Islet precursor cell (in vitro differentiated cells): Measurements from ENCODE around the gene TTLL11.

ENCODE experiments used
- DNase-seq: peaks from one replicate; pipeline ENCODE4 v3.0.0-alpha.2; 2018

TTLL11 gene

GRCh38 chr9:122109035-122109813 lies 16.1 kb upstream of the TTLL11 start:
- no peak for DNase-seq

- no peak for DNase-seq
Measured at GRCh38 chr9:122107291-122107805, 14.2 kb upstream of the TTLL11 start.

- DNase-seq: no peak
Measured at GRCh38 chr9:122106576-122106975, 13.5 kb upstream of the TTLL11 start.

DNA sequence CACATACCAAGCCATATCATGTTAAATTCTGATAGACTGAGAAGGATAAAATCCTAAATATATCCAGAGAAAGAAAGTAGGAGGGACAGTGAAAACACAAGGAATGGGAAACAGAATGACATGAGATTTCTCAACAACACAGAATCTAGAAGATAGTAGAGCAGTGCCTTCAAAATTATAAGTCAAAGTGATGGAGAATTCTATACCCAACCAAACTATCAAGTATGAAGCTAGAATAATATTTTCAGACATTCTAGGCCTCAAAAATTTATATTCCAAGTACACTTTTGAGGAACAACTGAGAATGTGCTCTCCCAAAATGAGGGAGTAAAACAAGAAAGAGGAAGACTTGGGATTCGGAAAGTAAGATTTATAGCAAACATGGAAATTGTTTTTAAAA lies 10.9 kb upstream of the TTLL11 start:
- no peak for DNase-seq

DNA sequence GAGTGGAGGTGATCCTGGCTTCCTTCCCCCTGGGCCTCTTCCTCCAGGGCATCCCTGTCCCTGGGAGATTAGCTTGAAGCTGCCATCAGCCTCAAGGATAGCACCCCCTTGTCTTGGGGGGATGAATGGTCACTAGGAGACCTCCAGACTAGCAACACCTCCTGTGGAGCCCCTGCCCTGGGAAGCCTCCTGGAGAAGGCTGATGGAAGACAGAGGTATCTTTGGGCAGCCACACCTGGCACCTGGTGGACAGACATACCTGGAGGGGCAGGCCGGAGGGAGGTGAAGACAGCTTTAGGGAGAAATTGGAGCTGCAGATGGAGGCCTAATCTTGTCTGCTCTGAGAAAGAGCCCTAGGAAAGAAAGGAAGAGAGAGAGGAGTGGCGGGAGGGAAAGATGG lies 9.0 kb upstream of the TTLL11 start:
- no peak for DNase-seq

GRCh38 chr9:122100756-122101155 lies 7.6 kb upstream of the TTLL11 start:
- peak; percentile 32 for DNase-seq

- DNase-seq: peak; percentile 83
Measured at GRCh38 chr9:122099271-122099869, 6.3 kb upstream of the TTLL11 start.

DNA sequence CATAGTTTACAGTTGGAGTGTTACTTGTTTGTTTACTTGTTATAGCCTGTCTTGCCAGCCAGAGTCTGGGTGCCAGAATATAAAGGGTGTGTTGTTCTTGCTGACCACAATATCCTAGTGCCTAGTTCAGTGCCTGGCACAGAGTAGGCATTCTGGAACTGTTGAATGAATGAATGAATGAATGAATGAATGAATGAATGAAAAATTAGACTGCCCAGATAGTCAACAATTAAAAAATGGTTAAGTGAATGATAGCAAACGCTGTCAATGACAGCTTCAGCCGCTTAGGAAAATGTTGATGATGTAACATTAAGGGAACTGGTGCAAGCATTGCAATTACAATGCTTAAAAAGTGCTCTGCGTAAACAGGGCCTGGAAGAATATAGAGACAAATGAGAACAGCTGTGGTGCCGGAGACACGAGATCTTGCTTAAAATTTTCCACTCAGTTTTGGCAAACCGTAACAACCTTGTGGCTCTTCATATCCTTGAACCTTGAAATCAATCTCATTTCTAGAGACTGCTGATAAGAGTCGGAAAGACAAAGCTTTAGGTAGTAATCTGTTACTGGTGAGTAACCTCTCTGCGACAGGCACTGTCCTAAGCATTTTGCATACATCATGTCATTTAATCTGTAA lies 4.7 kb upstream of the TTLL11 start:
- DNase-seq: peak; percentile 20

GRCh38 chr9:122096620-122097415 lies 3.7 kb upstream of the TTLL11 start:
- DNase-seq: peak; percentile 22

GRCh38 chr9:122095010-122095767 lies 2.1 kb upstream of the TTLL11 start:
- DNase-seq: peak; percentile 74

DNA sequence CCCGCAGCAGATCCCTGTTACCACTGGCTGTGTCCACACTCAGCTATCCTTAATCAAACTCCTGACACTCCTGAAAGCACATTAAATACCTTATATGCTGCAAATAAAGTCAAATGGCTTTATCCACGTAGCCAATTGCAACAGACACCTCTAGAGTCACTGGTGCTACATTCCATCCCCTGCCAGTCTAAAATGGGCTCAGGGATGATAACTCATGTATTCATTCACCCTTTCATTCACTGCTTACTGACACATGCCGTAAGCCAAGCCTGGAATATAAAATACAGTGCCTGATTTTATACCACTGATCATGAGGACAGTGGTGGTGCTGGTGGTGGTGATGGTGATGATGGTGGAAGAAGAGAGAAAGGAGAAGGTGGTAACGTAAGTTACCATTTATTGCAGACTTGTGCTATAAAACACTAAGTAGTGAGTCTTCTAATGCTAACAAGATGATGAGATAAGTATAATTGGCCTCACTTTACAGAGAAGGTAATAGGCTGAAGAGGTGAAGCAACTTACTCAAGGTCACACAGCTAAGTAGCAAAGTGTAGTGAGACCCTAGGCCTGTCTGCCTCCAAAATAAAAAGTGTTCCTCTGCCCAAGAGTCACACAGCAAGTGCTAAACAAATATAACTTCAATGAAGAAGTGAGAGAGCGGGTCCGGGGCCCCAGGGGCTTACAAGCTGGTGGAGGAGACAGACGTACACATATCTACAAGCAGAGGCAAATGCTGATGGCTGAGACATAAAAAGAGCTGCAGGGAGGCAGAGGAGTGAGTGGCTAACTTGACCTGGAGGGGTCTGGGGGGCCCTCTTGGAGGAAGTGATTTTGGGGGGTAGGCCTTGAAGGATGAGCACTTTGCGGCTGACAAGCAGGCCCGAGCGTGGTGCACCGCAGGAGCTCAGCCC lies 1.2 kb downstream of the TTLL11 start:
- peak; percentile 8 for DNase-seq

DNA sequence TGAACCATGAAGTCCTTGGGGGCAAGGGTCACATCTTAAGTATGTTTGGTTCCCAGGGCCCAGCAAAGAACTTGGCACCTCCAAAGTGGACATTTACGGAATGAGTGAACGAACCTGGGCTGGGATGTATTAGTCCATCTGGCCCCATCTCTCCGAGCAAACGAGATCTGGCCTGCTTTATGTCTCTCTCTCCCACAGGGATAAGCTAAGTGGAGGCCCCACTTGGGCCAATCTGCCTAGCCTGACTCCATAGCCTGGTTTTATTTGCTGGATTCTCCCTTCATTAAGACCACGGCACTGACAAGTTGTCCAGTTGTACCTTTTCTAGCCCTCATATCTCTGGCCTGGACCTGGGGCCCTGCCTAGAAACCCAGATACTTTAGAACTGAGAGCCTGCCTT lies 2.1 kb downstream of the TTLL11 start:
- no peak for DNase-seq

GRCh38 chr9:122090287-122090883 lies 2.7 kb downstream of the TTLL11 start:
- peak; percentile 8 for DNase-seq

DNA sequence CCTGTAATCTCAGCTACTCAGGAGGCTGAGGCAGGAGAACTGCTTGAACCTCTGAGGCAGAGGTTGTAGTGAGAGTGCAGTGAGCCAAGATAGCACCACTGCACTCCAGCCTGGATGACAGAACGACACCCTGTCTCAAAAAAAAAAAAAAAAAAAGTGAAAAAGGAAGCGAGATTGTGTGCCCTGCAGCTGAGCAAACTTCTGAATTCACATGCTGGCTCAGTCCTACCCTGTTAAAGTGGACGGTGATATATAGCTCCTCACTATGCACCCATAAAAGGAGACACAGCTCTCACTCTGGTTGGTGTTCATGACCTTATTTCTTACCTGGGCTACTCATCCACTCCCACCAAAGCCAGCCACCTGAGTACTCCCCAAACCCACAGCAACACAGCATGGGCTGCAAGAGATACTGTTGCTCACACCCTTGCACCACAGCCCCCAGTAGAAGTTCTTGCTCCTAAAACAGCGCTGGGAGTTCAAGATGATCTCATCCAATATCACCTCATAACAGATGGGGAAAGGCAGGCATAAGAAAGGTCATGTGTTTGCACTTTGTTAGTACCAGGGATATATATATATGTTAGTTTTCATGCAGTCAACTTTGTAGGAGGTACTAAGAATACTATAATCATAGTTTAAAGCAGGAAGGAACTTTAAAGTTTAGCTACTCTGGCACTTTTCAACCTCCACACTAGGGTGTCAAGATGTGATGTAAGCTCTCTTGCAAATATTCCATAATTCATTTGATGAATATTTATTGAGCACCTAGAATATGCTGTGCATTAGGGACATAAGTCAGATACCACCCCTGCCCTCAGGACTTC lies 4.0 kb downstream of the TTLL11 start:
- peak; percentile 28 for DNase-seq

DNA sequence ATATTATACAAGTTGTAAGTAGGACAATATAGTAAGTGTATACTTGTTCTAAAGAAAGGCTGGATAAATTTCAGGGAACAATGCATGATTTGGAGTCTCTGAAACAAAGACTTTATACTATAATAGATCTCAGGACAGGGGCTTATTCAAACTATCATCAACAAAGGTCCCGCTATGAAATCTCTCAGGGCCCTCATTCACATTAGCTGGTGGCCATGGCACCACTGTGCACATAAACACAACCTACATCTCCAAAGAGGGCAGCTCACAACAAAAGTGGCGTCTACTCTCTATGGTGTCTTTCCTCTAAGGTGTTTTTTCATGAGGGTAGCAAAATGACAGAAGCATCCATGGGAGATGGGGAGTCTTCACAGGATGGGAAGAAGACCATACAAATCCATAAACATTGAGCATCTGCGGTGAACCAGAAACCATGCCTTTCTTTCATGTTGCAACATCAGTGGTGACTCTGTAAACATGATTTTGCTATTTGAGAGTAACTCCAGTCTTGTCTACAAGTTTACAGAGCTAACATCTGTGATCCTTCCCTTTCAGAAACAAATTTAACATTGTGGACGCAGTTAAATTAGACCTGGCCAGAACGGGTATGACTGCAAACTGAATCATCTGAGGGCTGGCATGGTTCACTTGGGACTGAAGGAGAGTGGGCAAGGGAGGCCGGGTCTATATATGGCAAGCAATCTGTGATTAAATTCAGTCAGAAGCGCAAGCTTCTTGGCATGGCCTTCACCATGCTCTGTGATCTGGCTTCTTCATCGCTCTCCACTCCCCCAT lies 5.5 kb downstream of the TTLL11 start:
- DNase-seq: peak; percentile 19

GRCh38 chr9:122086873-122087272 lies 6.2 kb downstream of the TTLL11 start:
- peak; percentile 3 for DNase-seq

GRCh38 chr9:122085260-122085659 lies 7.8 kb downstream of the TTLL11 start:
- peak; percentile 2 for DNase-seq

DNA sequence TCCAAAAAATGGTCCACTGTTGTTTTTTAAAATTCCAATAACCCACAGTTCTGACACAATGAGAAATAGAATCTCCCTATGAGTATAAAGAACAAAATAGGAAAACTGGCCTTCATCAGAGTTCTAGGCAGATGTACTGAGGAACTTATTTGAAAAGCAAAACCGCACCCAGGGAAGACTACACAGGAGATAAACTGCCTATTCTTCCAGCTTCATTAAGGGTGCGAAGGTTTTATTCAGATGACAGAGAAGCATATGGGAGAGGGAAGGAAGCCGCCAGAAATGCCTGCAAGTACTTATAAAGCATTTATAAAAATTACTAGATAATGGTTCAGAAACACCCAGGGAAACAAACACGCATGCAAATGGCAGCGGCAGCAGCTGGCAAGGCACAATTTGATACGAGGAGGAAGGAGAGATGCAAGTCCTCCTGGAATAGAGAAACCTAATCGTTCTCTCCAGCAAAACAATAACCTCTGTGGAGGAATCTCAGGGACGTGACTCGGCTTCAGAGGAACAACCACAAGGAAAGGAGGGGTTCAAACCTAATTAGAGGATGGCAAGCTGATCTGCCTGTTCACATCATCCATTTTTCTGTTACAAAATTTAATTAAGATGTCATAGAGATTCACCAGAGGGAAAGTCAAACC lies 9.0 kb downstream of the TTLL11 start:
- peak; percentile 12 for DNase-seq
